T-helper 17 cell (primary cell): ENCODE measurements around the gene KRTAP16-1. TPM values are rescaled to one million over a fixed set of nuclear protein-coding genes. Genes with fewer than 3 reads are reported as not detected.
"Not testable (repeated sequence)": the region's sequence is repeated elsewhere in the genome, so short reads cannot be mapped to it uniquely, and the experiment has no call there.

Experiments used
- ATAC-seq: fragments of 150-1000 bp; cut with Tn5 transposase; 2 replicates; pipeline ENCODE4 v1.10.0; 2021; ENCODE audit warnings: mild to moderate bottlenecking, moderate library complexity
- DNase-seq, 3 donors: peaks; one replicate each; pipeline versions ENCODE4 v3.0.0 to v3.0.0-alpha.2; 2020 to 2021
- H3K9me3 ChIP-seq: one replicate; pipeline ENCODE4 v1.7.0; 2013; ENCODE audit warnings: low read length, mild to moderate bottlenecking; ENCODE audit not compliant: control insufficient read depth, poor library complexity, severe bottlenecking
- H3K27ac Mint-ChIP-seq: one replicate; pipeline ENCODE4 v1.8.0; 2022; ENCODE audit warnings: mild to moderate bottlenecking, moderate library complexity, mixed read lengths
- H3K27me3 Mint-ChIP-seq: one replicate; pipeline ENCODE4 v1.8.0; 2022; ENCODE audit warnings: mixed read lengths
- H3K36me3 Mint-ChIP-seq: one replicate; pipeline ENCODE4 v1.8.0; 2022; ENCODE audit warnings: low read depth, mixed read lengths
- H3K4me1 Mint-ChIP-seq: one replicate; pipeline ENCODE4 v1.8.0; 2022; ENCODE audit warnings: mild to moderate bottlenecking, mixed read lengths
- H3K4me3 Mint-ChIP-seq: one replicate; pipeline ENCODE4 v1.8.0; 2022; ENCODE audit warnings: mild to moderate bottlenecking, moderate library complexity, mixed read lengths
- total RNA-seq, 4 donors: library from RNA in 2 of 4; stranded (reverse) in 2 of 4; gene quantifications; one replicate each; pipeline ENCODE4 v1.2.3 and lab custom pipeline; 2022 to 2026

The KRTAP16-1 gene
- total RNA-seq, 2 donors from 2014 or later = 0.17 to 0.34 TPM

DNA sequence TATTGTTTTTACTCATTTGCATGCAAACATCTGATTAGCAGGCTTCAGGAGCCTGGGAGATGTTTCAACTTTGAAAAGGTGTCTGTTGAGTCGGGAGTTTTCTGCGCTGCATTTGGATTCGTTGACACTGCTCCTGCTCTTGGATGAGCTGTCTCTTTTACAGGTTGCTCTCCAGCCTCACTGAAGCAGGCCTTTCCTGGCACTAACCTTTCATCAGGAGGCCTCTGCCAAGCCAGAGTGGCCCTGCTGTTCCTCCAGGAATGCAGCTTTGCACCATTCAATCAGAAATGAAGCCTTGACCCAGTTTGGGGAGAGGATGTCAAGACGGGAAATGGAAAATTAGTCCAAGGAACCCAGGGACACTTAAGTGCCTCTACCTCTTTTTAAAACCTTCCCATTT lies 6.1 kb downstream of the KRTAP16-1 start:
- no peak overlapping the region for H3K4me3 Mint-ChIP-seq
- H3K9me3 ChIP-seq = no peaks in the 10 kb centered on the region
- no peak overlapping the region for H3K27ac Mint-ChIP-seq
- peaks cover 17% of the 10 kb centered on the region for H3K4me1 Mint-ChIP-seq
- DNase-seq (no peak), ATAC-seq (no peak)
- no peaks in the 10 kb centered on the region for H3K36me3 Mint-ChIP-seq
- H3K27me3 Mint-ChIP-seq = peaks cover 3% of the 10 kb centered on the region

- ATAC-seq = no peak
- no peaks in the 10 kb centered on the region for H3K9me3 ChIP-seq
- DNase-seq = no peak
- H3K36me3 Mint-ChIP-seq = no peaks in the 10 kb centered on the region
- H3K27me3 Mint-ChIP-seq = peaks cover 4% of the 10 kb centered on the region
- no peak within 1 kb of the TSS for H3K4me3 Mint-ChIP-seq
- no peak within 1 kb of the TSS for H3K27ac Mint-ChIP-seq
- peaks cover 9% of the 10 kb centered on the region for H3K4me1 Mint-ChIP-seq
Measured at GRCh38 chr17:41301916-41302901, 6.9 kb downstream of the KRTAP16-1 start, which contains the start of gene KRTAP29-1. KRTAP29-1 (minus strand) TSS chr17:41302851; CDS start chr17:41302851, 0 bp downstream.

DNA sequence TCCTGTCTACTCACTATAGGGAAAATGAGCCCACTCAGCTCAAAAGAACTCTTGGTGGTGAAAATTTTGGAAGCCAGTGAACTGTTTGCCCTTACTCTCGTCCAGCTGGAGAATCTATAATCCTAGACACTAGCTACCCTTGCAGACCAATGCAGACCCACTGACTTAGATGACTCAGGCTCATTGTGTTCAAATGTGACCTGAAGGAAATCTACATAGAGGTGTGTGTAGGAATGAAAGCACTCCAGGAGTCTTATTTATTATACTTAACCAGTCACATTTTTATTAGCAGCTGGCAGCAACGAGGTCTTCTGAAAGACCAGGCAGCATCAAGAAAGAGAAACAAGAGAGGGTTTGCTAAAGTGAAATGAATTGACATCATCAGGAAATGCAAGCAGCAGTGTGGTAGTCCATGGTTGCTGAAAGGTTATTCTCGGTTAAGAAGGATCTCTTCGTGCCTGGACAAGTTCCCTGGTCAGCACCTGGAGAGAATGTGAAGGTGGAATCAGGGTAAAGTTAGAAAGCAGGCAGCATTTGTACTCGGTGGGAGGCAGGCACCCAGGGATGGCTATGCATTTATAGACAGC lies 7.8 kb downstream of the KRTAP16-1 start:
- Mint-ChIP-seq H3K36me3 (no peaks in the 10 kb centered on the region), H3K27ac (no peak overlapping the region), H3K4me3 (no peak overlapping the region), H3K27me3 (peaks cover 4% of the 10 kb centered on the region), H3K4me1 (no peaks in the 10 kb centered on the region)
- no peak for DNase-seq
- no peak for ATAC-seq
- H3K9me3 ChIP-seq = no peaks in the 10 kb centered on the region

GRCh38 chr17:41298458-41299135 lies 10.5 kb downstream of the KRTAP16-1 start:
- Mint-ChIP-seq H3K36me3 (peaks cover 2% of the 10 kb centered on the region), H3K27me3 (peaks cover 4% of the 10 kb centered on the region), H3K27ac (no peak overlapping the region), H3K4me3 (no peak overlapping the region), H3K4me1 (no peaks in the 10 kb centered on the region)
- DNase-seq (no peak), ATAC-seq (no peak)
- H3K9me3 ChIP-seq = no peaks in the 10 kb centered on the region

- Mint-ChIP-seq H3K4me1 (no peaks in the 10 kb centered on the region), H3K36me3 (peaks cover 2% of the 10 kb centered on the region), H3K4me3 (no peak overlapping the region), H3K27me3 (peaks cover 19% of the 10 kb centered on the region), H3K27ac (no peak overlapping the region)
- H3K9me3 ChIP-seq = no peaks in the 10 kb centered on the region
- DNase-seq = no peak
- ATAC-seq = no peak
Measured at GRCh38 chr17:41296846-41297245, 12.3 kb downstream of the KRTAP16-1 start.

GRCh38 chr17:41294016-41294415 lies 15.1 kb downstream of the KRTAP16-1 start:
- Mint-ChIP-seq H3K4me1 (no peaks in the 10 kb centered on the region), H3K36me3 (peaks cover 2% of the 10 kb centered on the region), H3K27me3 (peaks cover 31% of the 10 kb centered on the region), H3K27ac (no peak overlapping the region), H3K4me3 (no peak overlapping the region)
- DNase-seq (no peak), ATAC-seq (no peak)
- no peaks in the 10 kb centered on the region for H3K9me3 ChIP-seq

DNA sequence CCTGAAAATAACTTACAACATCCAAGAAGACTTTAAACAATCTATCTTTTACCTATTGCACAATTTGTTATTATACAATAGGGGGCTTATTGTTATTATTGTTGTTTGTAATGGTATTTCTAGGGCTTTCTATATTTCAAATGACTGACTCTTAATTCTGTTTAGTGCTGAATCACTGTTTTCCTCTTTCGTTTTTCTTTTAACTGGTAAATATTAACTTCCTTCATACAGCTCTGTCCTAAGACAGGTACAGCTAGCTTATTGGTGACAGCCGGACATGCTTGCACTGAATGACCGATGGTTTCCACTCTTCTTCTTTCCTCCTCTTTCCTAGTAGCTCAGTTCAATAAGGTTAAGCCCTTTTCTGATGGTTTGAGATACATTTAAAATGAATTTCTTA lies 22.1 kb downstream of the KRTAP16-1 start:
- Mint-ChIP-seq H3K4me3 (no peak overlapping the region), H3K4me1 (no peaks in the 10 kb centered on the region), H3K27ac (no peak overlapping the region), H3K27me3 (peaks cover 14% of the 10 kb centered on the region), H3K36me3 (no peaks in the 10 kb centered on the region)
- ATAC-seq (no peak), DNase-seq (no peak)
- no peaks in the 10 kb centered on the region for H3K9me3 ChIP-seq

GRCh38 chr17:41284546-41284945 lies 24.6 kb downstream of the KRTAP16-1 start:
- H3K36me3 Mint-ChIP-seq = no peaks in the 10 kb centered on the region
- ATAC-seq (no peak), DNase-seq (no peak)
- H3K27ac Mint-ChIP-seq = no peak overlapping the region
- H3K4me3 Mint-ChIP-seq = no peak overlapping the region
- no peaks in the 10 kb centered on the region for H3K4me1 Mint-ChIP-seq
- H3K9me3 ChIP-seq = no peaks in the 10 kb centered on the region
- peaks cover 5% of the 10 kb centered on the region for H3K27me3 Mint-ChIP-seq

- H3K36me3 Mint-ChIP-seq = no peaks in the 10 kb centered on the region
- ATAC-seq (no peak), DNase-seq (no peak)
- no peak overlapping the region for H3K4me3 Mint-ChIP-seq
- H3K9me3 ChIP-seq = no peaks in the 10 kb centered on the region
- H3K4me1 Mint-ChIP-seq = no peaks in the 10 kb centered on the region
- no peak overlapping the region for H3K27ac Mint-ChIP-seq
- H3K27me3 Mint-ChIP-seq = peaks cover 10% of the 10 kb centered on the region
Measured at GRCh38 chr17:41284043-41284442, 25.1 kb downstream of the KRTAP16-1 start.

DNA sequence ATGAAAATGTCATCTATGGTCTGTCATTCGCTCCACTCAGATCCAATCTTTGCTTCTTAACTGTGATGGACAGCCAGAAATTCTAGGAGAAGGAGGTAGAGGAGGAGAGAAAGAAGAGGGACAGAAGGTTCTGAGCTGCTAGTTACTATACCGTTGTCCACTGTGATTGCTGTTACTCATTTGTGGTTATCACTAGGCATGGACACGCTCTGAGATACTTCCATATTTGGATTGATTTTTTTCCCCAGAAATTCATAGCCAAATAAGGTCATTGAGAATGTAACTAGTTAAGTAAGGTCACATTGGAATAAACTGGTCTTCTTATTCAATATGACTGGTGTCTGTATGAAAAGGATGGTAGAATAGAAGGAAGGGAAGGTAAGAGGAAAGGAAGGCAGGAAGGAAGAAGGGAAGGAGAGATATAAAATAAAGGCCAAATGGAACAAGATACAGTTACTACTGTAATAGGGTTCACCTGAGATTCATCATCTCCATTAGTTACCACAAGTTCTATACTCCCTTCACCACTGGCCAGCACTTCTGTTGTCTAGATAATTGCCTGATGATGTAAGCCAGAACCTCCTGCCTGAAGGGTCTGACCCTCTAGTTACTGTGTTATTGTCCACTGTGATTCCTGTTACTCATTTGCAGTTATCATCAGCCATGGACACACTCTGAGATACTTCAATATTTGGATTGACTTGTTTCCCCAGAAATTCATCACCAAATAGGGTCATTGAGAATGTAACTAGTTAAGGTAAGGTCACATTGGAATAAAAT lies 30.7 kb downstream of the KRTAP16-1 start:
- H3K27ac Mint-ChIP-seq = no peak overlapping the region

GRCh38 chr17:41275648-41276190 lies 33.4 kb downstream of the KRTAP16-1 start, which contains the start of gene KRTAP9-7:
KRTAP9-7 (plus strand) TSS chr17:41275698; CDS start chr17:41275698, 0 bp downstream.
- not testable (repeated sequence) for DNase-seq, H3K4me3 Mint-ChIP-seq, H3K27ac Mint-ChIP-seq, H3K36me3 Mint-ChIP-seq, ATAC-seq, H3K9me3 ChIP-seq
- peaks cover 33% of the 10 kb centered on the region for H3K27me3 Mint-ChIP-seq
- H3K4me1 Mint-ChIP-seq = peaks cover 11% of the 10 kb centered on the region

More for the DNA sequence above, 30.7 kb downstream of the KRTAP16-1 start:
- Mint-ChIP-seq H3K27me3 (peaks cover 33% of the 10 kb centered on the region), H3K4me3 (no peak overlapping the region), H3K4me1 (peaks cover 6% of the 10 kb centered on the region), H3K36me3 (peaks cover 2% of the 10 kb centered on the region)
- no peak for ATAC-seq
- H3K9me3 ChIP-seq = no peaks in the 10 kb centered on the region
- DNase-seq = no peak

- H3K4me3 Mint-ChIP-seq = no peak overlapping the region
- ATAC-seq = no peak
Measured at GRCh38 chr17:41271858-41272257, 37.3 kb downstream of the KRTAP16-1 start.

More at GRCh38 chr17:41271858-41272257, 37.3 kb downstream of the KRTAP16-1 start:
- Mint-ChIP-seq H3K4me1 (peaks cover 11% of the 10 kb centered on the region), H3K36me3 (no peaks in the 10 kb centered on the region), H3K27me3 (peaks cover 17% of the 10 kb centered on the region), H3K27ac (no peak overlapping the region)
- no peaks in the 10 kb centered on the region for H3K9me3 ChIP-seq
- DNase-seq = no peak
